Measurements from ENCODE around the gene CABLES1. TPM values are rescaled to one million over a fixed set of nuclear protein-coding genes. Genes with fewer than 3 reads are reported as not detected.

The CABLES1 gene
- polyA plus RNA-seq, 3 donors, result 0.09 to 0.15 TPM; not detected in 1

- no peaks in the 10 kb centered on the region for H4K20me1 ChIP-seq (ENCODE audit: insufficient read depth, low read length)
- no peak for TF ChIP-seq CTCF (IDR thresholded peaks at IDR 0.05)
- no peak overlapping the region for H3K27ac Mint-ChIP-seq
- H3K36me3 ChIP-seq (replicated peaks in 1 of 2; ENCODE audit: control insufficient read depth in 1 of 2, insufficient read depth in 2 of 2, low read length in 2 of 2), result no peaks in the 10 kb centered on the region
- H3K79me2 ChIP-seq (ENCODE audit: insufficient read depth, low read length), result no peaks in the 10 kb centered on the region
- no peak overlapping the region for H3K9ac ChIP-seq (ENCODE audit: insufficient read depth, low read length, poor library complexity, severe bottlenecking)
- H2AFZ ChIP-seq (ENCODE audit: insufficient read depth, low read depth, low read length, poor library complexity, severe bottlenecking), result no peak overlapping the region
- peaks cover 0 to 6% (median 2%) of the 10 kb centered on the region in 7 donors for H3K9me3 Mint-ChIP-seq
- WGBS (ENCODE audit: insufficient coverage), result 93% methylated on average over 3 of the region's 11 CpGs
- no peak overlapping the region for H3K27ac ChIP-seq (ENCODE audit: low read depth in 1 of 2, low read length in 2 of 2)
- H3K9me3 ChIP-seq (replicated peaks in 1 of 2; ENCODE audit: control insufficient read depth in 1 of 2, insufficient read depth in 1 of 2, low read length in 2 of 2), result no peaks in the 10 kb centered on the region
- no peaks in the 10 kb centered on the region for H3K36me3 Mint-ChIP-seq
- peaks cover 1 to 15% (median 6%) of the 10 kb centered on the region in 3 donors for H3K27me3 Mint-ChIP-seq (ENCODE audit: low read depth in 3 of 3)
- no peak overlapping the region for H3K4me3 ChIP-seq (replicated peaks in 1 of 3; ENCODE audit: low read depth in 2 of 3, low read length in 3 of 3)
- no peak overlapping the region for H3K4me2 ChIP-seq (replicated peaks; ENCODE audit: extremely low read depth, low read length, poor library complexity, severe bottlenecking)
- peaks cover 11% of the 10 kb centered on the region for H3K4me1 Mint-ChIP-seq
- intact Hi-C loops (cut with micrococcal nuclease), result loop anchor here in 1 of 2 donors (10.0 kb wide), 1 partner anchor 58 kb away; no protein-coding TSS in a partner anchor
- H3K4me3 Mint-ChIP-seq, result no peak overlapping the region
- H3K27me3 ChIP-seq (ENCODE audit: control insufficient read depth in 2 of 2, insufficient read depth in 2 of 2, low read length in 2 of 2), result no peaks in the 10 kb centered on the region
- DNase-seq, result no peak
- H3K4me1 ChIP-seq (ENCODE audit: control insufficient read depth in 1 of 2, insufficient read depth in 2 of 2, low read length in 2 of 2), result no peaks in the 10 kb centered on the region
Observed at GRCh38 chr18:23102493-23103261, 32.6 kb upstream of the CABLES1 start.

- H3K4me1 Mint-ChIP-seq, result peaks cover 11% of the 10 kb centered on the region
Observed at GRCh38 chr18:23103449-23103848, 31.8 kb upstream of the CABLES1 start.

More at GRCh38 chr18:23103449-23103848, 31.8 kb upstream of the CABLES1 start:
- Histone ChIP-seq H3K9ac (ENCODE audit: insufficient read depth, low read length, poor library complexity, severe bottlenecking) (no peak overlapping the region), H3K79me2 (ENCODE audit: insufficient read depth, low read length) (no peaks in the 10 kb centered on the region), H4K20me1 (ENCODE audit: insufficient read depth, low read length) (no peaks in the 10 kb centered on the region), H3K4me1 (ENCODE audit: control insufficient read depth in 1 of 2, insufficient read depth in 2 of 2, low read length in 2 of 2) (no peaks in the 10 kb centered on the region), H3K9me3 (replicated peaks in 1 of 2; ENCODE audit: control insufficient read depth in 1 of 2, insufficient read depth in 1 of 2, low read length in 2 of 2) (no peaks in the 10 kb centered on the region), H3K27ac (ENCODE audit: low read depth in 1 of 2, low read length in 2 of 2) (no peak overlapping the region), H3K27me3 (ENCODE audit: control insufficient read depth in 2 of 2, insufficient read depth in 2 of 2, low read length in 2 of 2) (no peaks in the 10 kb centered on the region), H3K36me3 (replicated peaks in 1 of 2; ENCODE audit: control insufficient read depth in 1 of 2, insufficient read depth in 2 of 2, low read length in 2 of 2) (no peaks in the 10 kb centered on the region), H3K4me3 (replicated peaks in 1 of 3; ENCODE audit: low read depth in 2 of 3, low read length in 3 of 3) (no peak overlapping the region), H2AFZ (ENCODE audit: insufficient read depth, low read depth, low read length, poor library complexity, severe bottlenecking) (no peak overlapping the region), H3K4me2 (replicated peaks; ENCODE audit: extremely low read depth, low read length, poor library complexity, severe bottlenecking) (no peak overlapping the region)
- DNase-seq, result no peak
- no peak overlapping the region for H3K4me3 Mint-ChIP-seq
- no peak for TF ChIP-seq CTCF (IDR thresholded peaks at IDR 0.05)
- intact Hi-C loops (cut with micrococcal nuclease), result loop anchor here in 1 of 2 donors (10.0 kb wide), 1 partner anchor 59 kb away; no protein-coding TSS in a partner anchor
- peaks cover 0 to 6% (median 2%) of the 10 kb centered on the region in 7 donors for H3K9me3 Mint-ChIP-seq
- 93% methylated on average over 2 of the region's 4 CpGs for WGBS (ENCODE audit: insufficient coverage)
- H3K27me3 Mint-ChIP-seq (ENCODE audit: low read depth in 3 of 3), result peaks cover 1 to 15% (median 8%) of the 10 kb centered on the region in 3 donors
- H3K27ac Mint-ChIP-seq, result no peak overlapping the region
- H3K36me3 Mint-ChIP-seq, result no peaks in the 10 kb centered on the region
